ELR (cell line): ENCODE measurements around the gene HMGN4.
A peak's percentile ranks its signal among the peaks of the same experiment; 100 is the strongest.
"Not testable (repeated sequence)": the region's sequence is repeated elsewhere in the genome, so short reads cannot be mapped to it uniquely, and the experiment has no call there.

ENCODE experiments used
- DNase-seq: peaks from one replicate; pipeline ENCODE4 v3.0.0-alpha.2; 2015; ENCODE audit warnings: low read depth

HMGN4 gene

GRCh38 chr6:26522486-26523228 is 15.5 kb upstream of the HMGN4 start:
- peak; percentile 71 for DNase-seq

GRCh38 chr6:26524314-26524713 is 13.9 kb upstream of the HMGN4 start:
- DNase-seq: not testable (repeated sequence)

GRCh38 chr6:26524722-26525370 is 13.3 kb upstream of the HMGN4 start:
- DNase-seq: no peak

DNA sequence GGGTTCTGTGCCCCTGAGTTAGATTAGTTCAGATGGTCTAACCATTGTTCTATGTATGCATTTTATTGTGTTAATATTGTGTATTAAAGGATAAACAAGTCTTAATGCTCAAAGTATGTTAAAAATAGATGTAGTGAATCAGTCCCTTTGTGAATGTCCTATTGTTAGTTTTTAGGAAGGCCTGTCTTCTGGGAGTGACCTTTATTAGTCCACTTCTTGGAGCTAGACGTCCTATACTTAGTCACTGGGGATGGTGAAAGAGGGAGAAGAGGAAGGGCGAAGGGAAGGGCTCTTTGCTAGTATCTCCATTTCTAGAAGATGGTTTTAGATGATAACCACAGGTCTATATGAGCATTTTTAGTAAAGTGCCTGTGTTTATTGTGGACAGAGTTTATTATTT is 12.3 kb upstream of the HMGN4 start:
- DNase-seq: no peak

GRCh38 chr6:26526928-26527327 is 11.2 kb upstream of the HMGN4 start:
- no peak for DNase-seq

- DNase-seq: no peak
Measured at GRCh38 chr6:26530203-26530602, 8.0 kb upstream of the HMGN4 start.

DNA sequence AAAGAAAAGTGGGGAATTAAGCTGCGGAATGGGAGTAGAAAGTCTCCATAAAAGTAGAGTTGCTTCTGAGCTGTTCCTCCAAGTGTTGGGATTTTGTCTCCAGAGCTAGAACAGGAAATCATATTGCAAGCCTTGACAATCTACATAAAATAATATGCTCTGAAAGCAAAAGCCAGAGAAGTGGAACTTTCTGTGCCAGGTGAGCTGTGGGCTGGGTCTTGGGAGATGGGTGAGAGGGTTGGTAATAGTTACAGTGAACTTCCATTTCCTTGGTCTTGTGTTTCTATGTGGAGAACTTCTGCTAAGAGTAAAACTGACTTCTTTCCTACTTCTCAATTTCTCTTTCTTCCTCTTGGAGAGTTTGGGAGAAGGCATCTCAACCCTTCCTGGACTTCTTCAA is 6.3 kb upstream of the HMGN4 start:
- DNase-seq: no peak

GRCh38 chr6:26532699-26533531 is 5.3 kb upstream of the HMGN4 start:
- peak; percentile 92 for DNase-seq

- DNase-seq: no peak
Measured at GRCh38 chr6:26533532-26533931, 4.6 kb upstream of the HMGN4 start.

GRCh38 chr6:26534681-26535465 is 3.3 kb upstream of the HMGN4 start:
- no peak for DNase-seq

DNA sequence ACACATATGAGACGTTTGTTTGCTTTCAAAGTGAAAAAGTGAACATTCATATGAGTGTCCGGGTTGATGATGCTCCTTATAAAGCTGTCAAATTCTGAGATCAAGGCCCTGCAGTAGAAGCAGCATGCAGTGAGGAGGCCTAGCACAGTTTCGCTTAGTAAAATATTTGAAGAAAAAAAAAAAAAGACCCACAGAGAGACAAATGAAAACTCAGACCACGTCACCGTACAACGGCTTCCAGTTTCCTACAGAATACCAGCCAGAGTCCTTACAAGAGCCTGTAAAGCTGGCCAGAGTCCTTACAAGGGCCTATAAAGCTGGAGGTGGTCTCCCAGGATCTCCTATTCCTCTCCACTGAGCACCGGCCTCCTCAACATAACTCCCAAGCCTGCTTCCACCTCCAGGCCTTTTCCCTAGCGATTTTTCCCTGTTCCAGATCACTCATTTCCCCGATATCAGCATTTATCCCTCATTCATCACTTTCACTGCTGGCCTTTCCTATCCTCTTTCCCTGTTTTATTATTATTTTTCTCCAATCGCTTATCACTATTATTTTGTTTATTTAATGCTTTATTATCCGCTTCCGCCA is 1.5 kb upstream of the HMGN4 start:
- DNase-seq: peak; percentile 76

GRCh38 chr6:26537160-26537845 is 863 bp upstream of the HMGN4 start:
- peak; percentile 97 for DNase-seq

GRCh38 chr6:26538572-26538902 is 371 bp downstream of the HMGN4 start:
- no peak for DNase-seq

GRCh38 chr6:26539071-26539615 is 977 bp downstream of the HMGN4 start:
- DNase-seq: peak; percentile 45

- no peak for DNase-seq
Measured at GRCh38 chr6:26541579-26541978, 3.4 kb downstream of the HMGN4 start.

GRCh38 chr6:26543953-26544352 is 5.8 kb downstream of the HMGN4 start:
- peak; percentile 58 for DNase-seq

DNA sequence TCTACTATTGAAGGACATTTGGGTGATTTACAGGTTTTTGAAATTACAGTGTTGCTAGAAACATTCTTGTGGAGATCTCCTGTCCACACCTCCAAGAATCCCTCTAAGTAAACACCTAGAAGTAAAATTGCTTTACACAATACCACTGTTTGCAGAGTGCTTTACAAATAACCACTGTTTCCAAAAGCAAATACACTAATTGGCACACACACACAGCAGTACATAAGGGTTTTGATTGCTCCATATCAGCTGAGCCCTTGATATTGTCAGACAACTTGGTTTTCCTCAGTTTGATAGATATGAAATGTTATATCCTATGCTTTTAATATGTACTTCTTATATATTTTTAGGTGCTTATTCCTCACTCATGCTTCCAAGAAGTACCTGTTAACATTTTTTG is 6.3 kb downstream of the HMGN4 start:
- no peak for DNase-seq

DNA sequence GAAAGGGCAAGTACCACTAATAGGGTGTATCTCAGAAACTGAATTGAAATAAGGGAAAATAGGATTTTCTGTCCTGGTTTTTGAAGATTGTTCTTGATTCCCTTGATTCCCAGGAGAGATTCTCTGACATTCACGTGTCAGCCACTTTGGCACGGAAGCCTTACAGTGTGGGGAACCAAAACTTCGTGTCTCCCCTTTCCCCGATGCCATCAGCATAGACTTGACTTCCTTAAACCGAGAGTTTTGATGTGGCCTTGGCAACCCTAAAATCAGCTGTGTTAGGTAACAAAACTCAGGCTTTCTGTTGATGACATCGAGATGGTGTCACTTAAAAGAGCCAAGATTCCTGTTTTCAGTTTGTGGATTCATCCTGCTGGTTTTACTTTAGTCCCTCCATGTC is 7.5 kb downstream of the HMGN4 start:
- DNase-seq: no peak

- DNase-seq: not testable (repeated sequence)
Measured at GRCh38 chr6:26547363-26547762, 9.2 kb downstream of the HMGN4 start.

GRCh38 chr6:26550250-26550993 is 12.3 kb downstream of the HMGN4 start:
- DNase-seq: peak; percentile 76
